GM18907 (cell line): Measurements from ENCODE around the gene P2RY14.

Experiments used
- ATAC-seq: cut with Tn5 transposase; IDR thresholded peaks from one replicate; pipeline ENCODE4 v1.9.1; 2021; ENCODE audit warnings: mild to moderate bottlenecking, moderate library complexity; ENCODE audit not compliant: unreplicated experiment

Gene P2RY14

GRCh38 chr3:151303751-151304150, 25.4 kb upstream of the P2RY14 start:
- ATAC-seq: no peak

- no peak for ATAC-seq
Measured at GRCh38 chr3:151301787-151302186, 23.4 kb upstream of the P2RY14 start.

GRCh38 chr3:151300539-151300938, 22.2 kb upstream of the P2RY14 start:
- no peak for ATAC-seq

- ATAC-seq: no peak
Measured at GRCh38 chr3:151299006-151299405, 20.7 kb upstream of the P2RY14 start.

- no peak for ATAC-seq
Measured at GRCh38 chr3:151297429-151297828, 19.1 kb upstream of the P2RY14 start.

GRCh38 chr3:151296226-151296625, 17.9 kb upstream of the P2RY14 start:
- ATAC-seq: no peak

GRCh38 chr3:151293127-151293526, 14.8 kb upstream of the P2RY14 start:
- no peak for ATAC-seq

GRCh38 chr3:151290673-151291072, 12.3 kb upstream of the P2RY14 start:
- ATAC-seq: no peak

- ATAC-seq: no peak
Measured at GRCh38 chr3:151289445-151289844, 11.1 kb upstream of the P2RY14 start.

- ATAC-seq: no peak
Measured at GRCh38 chr3:151285940-151286339, 7.6 kb upstream of the P2RY14 start.

GRCh38 chr3:151283907-151284461, 5.6 kb upstream of the P2RY14 start:
- no peak for ATAC-seq

- no peak for ATAC-seq
Measured at GRCh38 chr3:151283387-151283786, 5.0 kb upstream of the P2RY14 start.

GRCh38 chr3:151282921-151283320, 4.6 kb upstream of the P2RY14 start:
- no peak for ATAC-seq

GRCh38 chr3:151281671-151282324, 3.5 kb upstream of the P2RY14 start:
- ATAC-seq: no peak

GRCh38 chr3:151276687-151277042, 1.7 kb downstream of the P2RY14 start:
- ATAC-seq: peak; percentile 80

- ATAC-seq: peak; percentile 28
Measured at GRCh38 chr3:151276038-151276686, 2.2 kb downstream of the P2RY14 start.

- ATAC-seq: no peak
Measured at GRCh38 chr3:151275091-151275490, 3.3 kb downstream of the P2RY14 start.

GRCh38 chr3:151269631-151270030, 8.7 kb downstream of the P2RY14 start:
- no peak for ATAC-seq

GRCh38 chr3:151268267-151269235, 9.8 kb downstream of the P2RY14 start:
- ATAC-seq: peak; percentile 64

GRCh38 chr3:151267066-151267465, 11.3 kb downstream of the P2RY14 start:
- ATAC-seq: no peak

- peak; percentile 96 for ATAC-seq
Measured at GRCh38 chr3:151265866-151266265, 12.5 kb downstream of the P2RY14 start.
